Kidney (tissue), 14 donors: ENCODE data around the gene ZSWIM7. TPM values are rescaled to one million over a fixed set of nuclear protein-coding genes. Genes with fewer than 3 reads are reported as not detected.

Source experiments
- DNase-seq, 5 donors: peaks; one replicate each; pipeline ENCODE4 v3.0.0-alpha.2; 2013 to 2020
- FAIRE-seq: peaks from 2 replicates; lab custom pipeline; 2012; peaks lifted over from hg19 to GRCh38; lab: Jason Lieb, UNC
- H3K27ac ChIP-seq, 2 donors: one replicate each; pipeline ENCODE4 v1.7.0; 2013; ENCODE audit warnings: low read depth in 2 of 2, low read length in 2 of 2, inconsistent platforms in 1 of 2
- H3K27me3 ChIP-seq: one replicate; pipeline ENCODE4 v1.7.1; 2013; ENCODE audit warnings: low read length, inconsistent platforms; ENCODE audit not compliant: control insufficient read depth, insufficient read depth
- H3K36me3 ChIP-seq, 3 donors: one replicate each; pipeline versions ENCODE4 v1.7.0 to v1.7.1; 2013; ENCODE audit warnings: low read length in 3 of 3, control low read depth in 1 of 3, inconsistent platforms in 1 of 3; ENCODE audit not compliant: insufficient read depth in 3 of 3, control insufficient read depth in 2 of 3
- H3K4me1 ChIP-seq, 3 donors: one replicate each; pipeline versions ENCODE4 v1.7.0 to v1.7.1; 2013; ENCODE audit warnings: low read length in 3 of 3, inconsistent platforms in 1 of 3, low read depth in 1 of 3; ENCODE audit not compliant: control insufficient read depth in 2 of 3, insufficient read depth in 2 of 3
- H3K4me3 ChIP-seq, 3 donors: one replicate each; pipeline versions ENCODE4 v1.7.0 to v1.8.1; 2013; ENCODE audit warnings: low read length in 3 of 3, control low read depth in 1 of 3, inconsistent platforms in 1 of 3
- H3K9ac ChIP-seq, 3 donors: one replicate each; pipeline versions ENCODE4 v1.7.0 to v1.7.1; 2013; ENCODE audit warnings: low read length in 3 of 3, control low read depth in 1 of 3, inconsistent platforms in 1 of 3
- H3K9me3 ChIP-seq, 3 donors: one replicate each; pipeline versions ENCODE4 v1.7.0 to v1.7.1; 2013; ENCODE audit warnings: low read length in 3 of 3, control low read depth in 1 of 3, inconsistent platforms in 1 of 3; ENCODE audit not compliant: control insufficient read depth in 2 of 3, insufficient read depth in 1 of 3
- intact Hi-C: fragments of 100-400 bp; cut with DNase I; formaldehyde crosslinking; loops from one replicate; pipeline ENCODE4 v1.11.1; 2022
- polyA plus RNA-seq: library from polyadenylated mRNA; stranded (reverse); fragments of 350-450 nt; fragmentation: Illumina TruSeq; extraction: RNeasy Lipid Tissue Mini Kit (QIAGEN cat#74804); gene quantifications from one replicate; pipeline ENCODE4 v1.2.3, GENCODE V29; 2014; ENCODE audit warnings: low read depth, low replicate concordance; ENCODE audit not compliant: insufficient read depth
- total RNA-seq: library from RNA; stranded (reverse); fragmentation: NEBNext Ultra II Directional; extraction: Animal tissue kit (Norgen Biotek cat#: 25700); gene quantifications from one replicate; pipeline ENCODE4 v1.2.1, GENCODE V29; 2021
- TF ChIP-seq, protein P1 (sequence below): IDR thresholded peaks from 3 replicates; pipeline ENCODE4 v1.5.1; 2012; ENCODE audit warnings: mild to moderate bottlenecking, moderate library complexity, borderline replicate concordance; ENCODE audit not compliant: insufficient read depth; ENCODE audit errors: extremely low read depth
- donor health status: control.
- donor health status: control.
- donor health status: control.
- donor health status: control.
- donor health status: control.
- donor health status: DM: yes; HTN: yes; CAD: no.
- donor health status: Normal renal cell carcinoma (clear cell type).

The ZSWIM7 gene
- total and polyA plus RNA-seq, 2 donors from 2014 or later = 21.0 to 66.7 TPM

GRCh38 chr17:16025202-16025601, 25.7 kb upstream of the ZSWIM7 start:
- FAIRE-seq (no peak), DNase-seq (no peak)
- no peaks in the 10 kb centered on the region for H3K27me3 ChIP-seq
- H3K4me1 ChIP-seq = no peaks in the 10 kb centered on the region
- intact Hi-C loops = no loop called here
- H3K9me3 ChIP-seq = no peaks in the 10 kb centered on the region
- no peak overlapping the region for H3K27ac ChIP-seq
- no peak overlapping the region for H3K4me3 ChIP-seq
- TF ChIP-seq, protein P1, sequence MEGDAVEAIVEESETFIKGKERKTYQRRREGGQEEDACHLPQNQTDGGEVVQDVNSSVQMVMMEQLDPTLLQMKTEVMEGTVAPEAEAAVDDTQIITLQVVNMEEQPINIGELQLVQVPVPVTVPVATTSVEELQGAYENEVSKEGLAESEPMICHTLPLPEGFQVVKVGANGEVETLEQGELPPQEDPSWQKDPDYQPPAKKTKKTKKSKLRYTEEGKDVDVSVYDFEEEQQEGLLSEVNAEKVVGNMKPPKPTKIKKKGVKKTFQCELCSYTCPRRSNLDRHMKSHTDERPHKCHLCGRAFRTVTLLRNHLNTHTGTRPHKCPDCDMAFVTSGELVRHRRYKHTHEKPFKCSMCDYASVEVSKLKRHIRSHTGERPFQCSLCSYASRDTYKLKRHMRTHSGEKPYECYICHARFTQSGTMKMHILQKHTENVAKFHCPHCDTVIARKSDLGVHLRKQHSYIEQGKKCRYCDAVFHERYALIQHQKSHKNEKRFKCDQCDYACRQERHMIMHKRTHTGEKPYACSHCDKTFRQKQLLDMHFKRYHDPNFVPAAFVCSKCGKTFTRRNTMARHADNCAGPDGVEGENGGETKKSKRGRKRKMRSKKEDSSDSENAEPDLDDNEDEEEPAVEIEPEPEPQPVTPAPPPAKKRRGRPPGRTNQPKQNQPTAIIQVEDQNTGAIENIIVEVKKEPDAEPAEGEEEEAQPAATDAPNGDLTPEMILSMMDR = no peak
- peaks cover 15 to 60% (median 39%) of the 10 kb centered on the region in 3 donors for H3K36me3 ChIP-seq
- H3K9ac ChIP-seq = no peak overlapping the region

DNA sequence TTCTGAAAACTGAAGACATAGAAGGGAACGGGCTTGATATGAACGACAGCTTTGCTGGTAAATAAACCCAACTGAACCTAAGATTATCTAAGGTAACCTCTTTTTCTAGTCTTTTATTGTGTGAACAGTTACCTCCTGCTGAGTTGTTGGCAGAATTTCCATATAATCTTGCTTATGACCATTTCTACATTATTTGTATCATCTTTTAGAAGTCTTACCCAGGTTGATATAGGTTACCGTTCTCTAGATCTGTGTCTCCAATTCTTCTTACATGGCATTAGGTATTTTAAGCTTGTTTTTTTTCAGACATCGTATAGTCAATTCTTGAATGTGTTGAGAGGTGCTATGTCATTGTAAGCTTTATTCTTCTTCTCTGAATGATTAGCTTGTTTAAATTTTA, 24.4 kb upstream of the ZSWIM7 start:
- Histone ChIP-seq H3K27ac (no peak overlapping the region), H3K4me1 (no peaks in the 10 kb centered on the region), H3K36me3 (peaks cover 12 to 53% (median 35%) of the 10 kb centered on the region in 3 donors), H3K9ac (no peak overlapping the region), H3K9me3 (no peaks in the 10 kb centered on the region), H3K27me3 (no peaks in the 10 kb centered on the region), H3K4me3 (no peak overlapping the region)
- FAIRE-seq (no peak), DNase-seq (no peak)
- intact Hi-C loops = no loop called here
- TF ChIP-seq, protein P1 = no peak

GRCh38 chr17:16019347-16019746, 19.8 kb upstream of the ZSWIM7 start:
- Histone ChIP-seq H3K27me3 (no peaks in the 10 kb centered on the region), H3K9me3 (no peaks in the 10 kb centered on the region), H3K36me3 (peaks cover 0 to 13% (median 2%) of the 10 kb centered on the region in 3 donors), H3K27ac (no peak overlapping the region), H3K9ac (no peak overlapping the region), H3K4me1 (no peaks in the 10 kb centered on the region), H3K4me3 (no peak overlapping the region)
- FAIRE-seq (no peak), DNase-seq (no peak)
- TF ChIP-seq, protein P1 = no peak
- intact Hi-C loops = no loop called here

GRCh38 chr17:16013943-16014407, 14.5 kb upstream of the ZSWIM7 start:
- intact Hi-C loops = no loop called here
- no peak overlapping the region for H3K9ac ChIP-seq
- FAIRE-seq (no peak), DNase-seq (peak in 2 of 5 donors; percentile 9 to 25)
- no peak overlapping the region for H3K4me3 ChIP-seq
- no peaks in the 10 kb centered on the region for H3K27me3 ChIP-seq
- no peak overlapping the region for H3K27ac ChIP-seq
- peaks cover 0 to 2% (median 0%) of the 10 kb centered on the region in 3 donors for H3K4me1 ChIP-seq
- TF ChIP-seq, protein P1 = peak; percentile 16
- H3K36me3 ChIP-seq = peaks cover 0 to 2% (median 0%) of the 10 kb centered on the region in 3 donors
- no peaks in the 10 kb centered on the region for H3K9me3 ChIP-seq
